GM12865 (cell line): ENCODE results near the gene SNRPA1.

Source experiments
- DNase-seq: peaks from one replicate; pipeline ENCODE4 v3.0.0; 2010; ENCODE audit warnings: low read depth
- H3K4me3 ChIP-seq: 2 replicates; pipeline ENCODE4 v1.5.1; 2011; ENCODE audit warnings: mild to moderate bottlenecking, low read depth, low read length, control low read depth
- CTCF ChIP-seq: IDR thresholded peaks from 2 replicates; pipeline ENCODE4 v1.5.1; 2011; ENCODE audit warnings: low read length, control low read depth, low read depth, inconsistent platforms; ENCODE audit not compliant: insufficient read depth; ENCODE audit errors: missing control alignments

The SNRPA1 gene

GRCh38 chr15:101258238-101259144, 36.6 kb downstream of the SNRPA1 start:
- no peak overlapping the region for H3K4me3 ChIP-seq
- DNase-seq: peak; percentile 80
- peak; percentile 81 for TF ChIP-seq CTCF

GRCh38 chr15:101256757-101257156, 38.3 kb downstream of the SNRPA1 start:
- TF ChIP-seq CTCF: peak; percentile 29
- no peak for DNase-seq
- H3K4me3 ChIP-seq: no peak overlapping the region

- H3K4me3 ChIP-seq: no peak overlapping the region
- no peak for DNase-seq
- TF ChIP-seq CTCF: no peak
These were observed 39.3 kb downstream of the SNRPA1 start for GRCh38 chr15:101255615-101256241.

- no peak for TF ChIP-seq CTCF
- H3K4me3 ChIP-seq: no peak overlapping the region
- no peak for DNase-seq
These were observed 40.0 kb downstream of the SNRPA1 start for GRCh38 chr15:101255051-101255395.

GRCh38 chr15:101254157-101255050, 40.6 kb downstream of the SNRPA1 start:
- TF ChIP-seq CTCF: no peak
- H3K4me3 ChIP-seq: no peak overlapping the region
- DNase-seq: no peak

- no peak for TF ChIP-seq CTCF
- peak; percentile 34 for DNase-seq
These were observed 42.2 kb downstream of the SNRPA1 start for GRCh38 chr15:101252836-101253235.

More at GRCh38 chr15:101252836-101253235, 42.2 kb downstream of the SNRPA1 start:
- peak overlapping the region; percentile 74 for H3K4me3 ChIP-seq
